NCI-H2227 treated with DMSO at 0.1 percent for 48 hours (cell line): Measurements from ENCODE around the gene UCN.

ENCODE experiments used
- DNase-seq: peaks from one replicate; lab custom pipeline; 2025; lab: John Stamatoyannopoulos, UW

The UCN gene

GRCh38 chr2:27261241-27261925 lies 46.9 kb downstream of the UCN start:
- DNase-seq: no peak

DNA sequence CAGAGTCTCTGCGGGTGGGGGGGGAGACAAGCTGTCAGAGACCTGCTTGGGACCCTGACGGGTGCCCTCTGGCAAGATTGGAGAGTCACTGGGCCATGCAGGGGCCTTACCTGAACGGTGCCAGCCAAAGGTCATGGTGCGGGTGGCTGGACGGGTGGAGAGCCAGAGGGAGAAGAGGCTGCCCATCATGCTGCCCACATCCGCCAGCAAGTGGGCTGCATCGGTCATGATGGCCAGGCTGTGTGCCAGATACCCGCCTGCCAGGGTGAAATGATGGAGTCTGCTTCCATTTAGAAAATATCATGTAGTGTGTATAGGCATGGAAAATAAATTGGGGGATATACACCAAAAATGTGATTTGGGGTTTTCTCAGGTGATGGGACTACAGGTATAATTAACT lies 50.2 kb downstream of the UCN start:
- DNase-seq: no peak
